ENCODE results near the gene CFAP119. TPM values are rescaled to one million over a fixed set of nuclear protein-coding genes. Genes with fewer than 3 reads are reported as not detected.

CFAP119 gene
- total and polyA plus RNA-seq, 9 of the 15 experiments (the other 6 are each of a cell fraction or from before 2014, with no cell fraction given), result 5.5 to 33.7 (median 9.6) TPM

DNA sequence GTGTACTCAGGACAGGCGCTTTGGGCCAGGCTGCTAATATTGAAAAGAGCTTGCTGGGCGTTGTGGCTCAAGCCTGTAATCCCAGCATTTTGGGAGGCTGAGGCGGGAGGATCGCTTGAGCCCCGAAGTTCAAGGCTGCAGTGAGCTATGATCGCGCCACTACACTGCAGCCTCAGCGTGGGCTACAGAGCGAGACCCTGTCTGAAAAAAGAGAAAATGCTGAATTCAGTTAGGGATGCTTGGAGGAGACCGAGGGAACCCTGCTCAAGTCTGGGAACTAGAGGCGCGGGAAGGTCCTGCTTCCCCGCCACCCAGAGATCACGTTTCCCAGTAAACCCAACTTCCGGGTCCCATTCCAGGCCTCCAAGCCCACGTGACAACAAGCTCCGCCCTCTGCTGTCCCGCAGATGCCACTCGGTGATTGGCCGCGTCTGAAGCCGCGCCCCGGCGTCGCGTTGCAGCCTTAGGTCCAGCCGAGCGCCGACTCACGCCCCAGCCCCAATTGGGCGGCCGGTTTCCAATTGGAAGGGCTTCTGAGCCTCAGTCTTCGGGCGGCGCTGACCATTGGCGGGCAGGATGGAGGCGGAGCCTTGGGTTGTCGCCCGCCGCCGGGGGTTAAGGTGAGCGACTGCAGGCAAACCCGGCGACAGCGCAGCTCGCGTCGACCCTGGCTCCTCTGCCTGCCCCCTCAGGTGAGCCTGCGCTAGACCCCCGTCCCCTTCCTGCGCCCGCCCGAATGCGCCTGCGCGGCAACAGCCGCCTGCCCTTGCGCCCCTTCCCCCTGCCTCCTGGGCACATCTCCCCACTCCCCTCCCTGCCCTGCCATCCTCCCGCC is 13.8 kb downstream of the CFAP119 start, which contains the start of gene PHKG2 (continued):
- peak; percentile 64; the same call in 1 of the 2 replicates for TF ChIP-seq E2F3 (CRISPR knock-in tag; IDR thresholded peaks at IDR 0.05)
- TF ChIP-seq ZNF121 (CRISPR knock-in tag; conservative IDR thresholded peaks at IDR 0.05), result peak; percentile 56
- TF ChIP-seq ZNF318 (IDR thresholded peaks at IDR 0.05; ENCODE audit: borderline replicate concordance in 1 of 2, low read depth in 1 of 2), result no peak
- TF ChIP-seq TAL1 (IDR thresholded peaks at IDR 0.05), result no peak
- TF ChIP-seq HNRNPK (IDR thresholded peaks at IDR 0.05; ENCODE audit: low read depth, low read length, poor library complexity, severe bottlenecking), result no peak
- TF ChIP-seq, protein P1, sequence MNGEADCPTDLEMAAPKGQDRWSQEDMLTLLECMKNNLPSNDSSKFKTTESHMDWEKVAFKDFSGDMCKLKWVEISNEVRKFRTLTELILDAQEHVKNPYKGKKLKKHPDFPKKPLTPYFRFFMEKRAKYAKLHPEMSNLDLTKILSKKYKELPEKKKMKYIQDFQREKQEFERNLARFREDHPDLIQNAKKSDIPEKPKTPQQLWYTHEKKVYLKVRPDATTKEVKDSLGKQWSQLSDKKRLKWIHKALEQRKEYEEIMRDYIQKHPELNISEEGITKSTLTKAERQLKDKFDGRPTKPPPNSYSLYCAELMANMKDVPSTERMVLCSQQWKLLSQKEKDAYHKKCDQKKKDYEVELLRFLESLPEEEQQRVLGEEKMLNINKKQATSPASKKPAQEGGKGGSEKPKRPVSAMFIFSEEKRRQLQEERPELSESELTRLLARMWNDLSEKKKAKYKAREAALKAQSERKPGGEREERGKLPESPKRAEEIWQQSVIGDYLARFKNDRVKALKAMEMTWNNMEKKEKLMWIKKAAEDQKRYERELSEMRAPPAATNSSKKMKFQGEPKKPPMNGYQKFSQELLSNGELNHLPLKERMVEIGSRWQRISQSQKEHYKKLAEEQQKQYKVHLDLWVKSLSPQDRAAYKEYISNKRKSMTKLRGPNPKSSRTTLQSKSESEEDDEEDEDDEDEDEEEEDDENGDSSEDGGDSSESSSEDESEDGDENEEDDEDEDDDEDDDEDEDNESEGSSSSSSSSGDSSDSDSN (IDR thresholded peaks at IDR 0.05; ENCODE audit: borderline replicate concordance in 1 of 2, low read depth in 2 of 2, low read length in 2 of 2), result no peak
- no peak for TF ChIP-seq ZNF398 (CRISPR knock-in tag; IDR thresholded peaks at IDR 0.05)
- TF ChIP-seq KLF13 (tag; IDR thresholded peaks at IDR 0.05; ENCODE audit: borderline replicate concordance, low read depth), result no peak
- no peak for TF ChIP-seq IRF2 (CRISPR knock-in tag; IDR thresholded peaks at IDR 0.05)
- TF ChIP-seq ZNF696 (CRISPR knock-in tag; conservative IDR thresholded peaks at IDR 0.05), result no peak
- TF ChIP-seq HOXB6 (CRISPR knock-in tag; IDR thresholded peaks at IDR 0.05; ENCODE audit: borderline replicate concordance), result no peak

Data from K562 (cell line).